NCI-H510A (cell line): ENCODE results near the gene LRG1.
"Not testable (repeated sequence)": the region's sequence is repeated elsewhere in the genome, so short reads cannot be mapped to it uniquely, and the experiment has no call there.

ENCODE experiments used
- DNase-seq: peaks from one replicate; lab custom pipeline; 2025; lab: John Stamatoyannopoulos, UW

LRG1 gene

DNA sequence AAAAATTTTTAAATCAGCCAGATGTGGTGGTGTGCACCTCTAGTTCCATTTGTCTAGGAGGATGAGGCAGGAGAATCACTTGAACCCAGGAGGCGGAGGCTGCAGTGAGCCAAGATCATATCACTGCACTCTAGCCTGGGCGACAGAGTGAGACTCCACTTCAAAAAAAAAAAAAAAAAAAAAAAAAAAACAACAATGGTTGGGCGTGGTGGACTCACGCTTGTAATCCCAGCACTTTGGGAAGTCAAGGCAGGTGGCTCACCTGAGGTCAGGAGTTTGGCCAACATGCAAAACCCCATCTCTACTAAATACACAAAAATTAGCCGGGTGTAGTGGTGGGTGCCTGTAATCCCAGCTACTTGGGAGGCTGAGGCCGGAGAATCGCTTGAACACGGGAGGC is 12.5 kb downstream of the LRG1 start:
- DNase-seq, result not testable (repeated sequence)

DNA sequence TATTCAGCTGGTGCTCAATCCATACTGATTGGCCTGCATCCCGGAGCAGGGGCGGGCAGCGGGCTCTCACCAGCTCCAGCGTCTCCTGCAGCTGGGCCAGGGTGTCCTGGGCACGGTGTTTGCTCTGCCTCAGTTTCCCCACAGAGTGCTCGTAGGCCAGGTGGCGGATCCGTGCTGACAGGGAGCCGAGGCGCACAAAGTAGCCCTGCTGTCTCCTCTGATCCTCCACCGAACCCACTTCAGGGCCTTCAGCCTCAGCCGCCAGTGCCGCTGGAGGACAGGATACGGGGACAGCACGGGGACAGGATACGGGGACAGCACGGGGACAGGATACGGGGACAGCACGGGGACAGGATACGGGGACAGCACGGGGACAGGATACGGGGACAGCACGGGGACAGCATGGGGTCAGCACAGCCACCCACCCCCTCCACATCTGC is 14.3 kb downstream of the LRG1 start:
- no peak for DNase-seq

GRCh38 chr19:4524808-4525562 is 14.9 kb downstream of the LRG1 start:
- no peak for DNase-seq

GRCh38 chr19:4523306-4524110 is 16.3 kb downstream of the LRG1 start:
- no peak for DNase-seq

DNA sequence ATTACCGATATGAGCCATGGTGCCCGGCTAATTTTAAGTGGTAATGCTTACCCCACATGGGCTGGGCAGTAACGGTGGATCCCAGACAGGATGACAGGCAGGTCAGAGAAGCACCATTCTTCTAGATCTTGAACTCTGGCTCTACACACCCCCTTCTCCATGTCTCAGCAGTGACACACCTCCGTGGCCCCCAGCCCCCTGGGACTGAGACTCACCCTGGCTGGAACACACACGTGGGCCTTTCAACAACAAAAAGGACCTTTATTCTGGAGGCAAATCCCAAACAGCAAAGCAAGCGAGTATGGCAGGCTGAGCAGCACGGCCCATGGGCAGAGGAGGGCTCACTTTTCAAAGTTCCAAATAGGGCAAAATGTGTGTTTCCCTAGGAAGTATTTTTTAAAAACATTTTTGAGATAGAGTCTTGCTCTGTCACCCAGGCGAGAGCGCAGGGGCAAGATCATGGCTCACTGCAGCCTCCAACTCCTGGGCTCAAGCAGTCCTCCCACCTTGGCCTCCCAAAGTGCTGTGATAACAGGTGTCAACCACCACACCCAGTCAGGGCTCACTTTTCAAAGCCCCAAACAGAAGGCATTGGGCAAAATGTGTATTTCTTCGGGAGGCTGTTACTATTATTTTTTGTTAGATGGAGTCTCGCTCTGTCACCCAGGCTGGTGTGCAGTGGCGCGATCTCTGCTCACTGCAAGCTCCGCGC is 17.4 kb downstream of the LRG1 start:
- no peak for DNase-seq

DNA sequence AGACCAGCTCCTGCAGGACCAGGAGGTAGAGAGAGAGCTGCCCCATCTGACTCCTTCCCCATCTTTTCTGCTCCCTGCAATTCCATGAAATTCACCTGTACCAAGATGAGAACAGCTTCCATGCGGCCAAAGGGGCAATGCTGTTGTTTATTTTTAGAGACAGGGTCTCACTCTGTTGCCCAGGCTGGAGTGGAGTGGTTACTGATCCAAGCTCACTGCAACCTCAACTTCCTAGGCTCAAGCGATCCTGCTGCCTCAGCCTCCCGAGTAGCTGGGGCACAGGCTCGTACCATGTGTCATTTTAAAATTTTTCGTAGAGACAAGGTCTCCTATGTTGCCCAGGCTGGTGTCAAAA is 18.0 kb downstream of the LRG1 start:
- no peak for DNase-seq

DNA sequence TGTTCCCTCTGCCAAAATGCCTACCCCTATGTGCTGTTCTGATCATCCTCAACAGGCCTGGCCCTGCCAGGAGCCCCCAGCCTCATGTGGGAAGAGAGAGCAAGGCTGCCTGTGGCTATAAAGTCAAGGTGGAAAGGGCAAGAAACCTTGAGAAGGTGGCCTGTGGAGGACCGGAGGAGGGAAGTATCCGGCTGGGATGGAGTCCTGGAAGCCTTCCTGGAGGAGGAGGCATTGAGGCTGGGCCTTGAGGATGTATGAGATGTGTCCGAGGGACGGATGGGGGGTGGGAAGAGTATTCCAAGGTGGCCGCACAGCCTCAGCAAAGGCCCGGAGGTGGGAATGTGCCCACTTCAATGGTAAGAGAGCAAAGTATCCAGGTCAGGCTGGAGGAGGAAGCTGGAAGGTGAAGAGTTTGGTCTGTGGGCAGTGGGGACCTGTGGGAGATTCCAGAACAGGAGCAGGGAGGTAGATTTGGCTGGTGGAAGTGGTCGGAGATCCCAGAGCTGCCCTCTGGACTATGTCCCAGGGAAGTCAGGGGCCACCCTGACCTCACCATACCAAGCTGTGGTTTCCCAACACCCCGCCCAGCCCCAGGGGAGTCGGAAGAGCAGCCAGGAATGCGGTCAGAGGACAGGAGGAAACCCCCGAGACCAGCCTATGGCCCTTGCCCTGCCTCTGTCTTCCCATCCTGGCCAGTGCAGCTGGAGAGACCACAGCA is 18.5 kb downstream of the LRG1 start:
- DNase-seq, result no peak

DNA sequence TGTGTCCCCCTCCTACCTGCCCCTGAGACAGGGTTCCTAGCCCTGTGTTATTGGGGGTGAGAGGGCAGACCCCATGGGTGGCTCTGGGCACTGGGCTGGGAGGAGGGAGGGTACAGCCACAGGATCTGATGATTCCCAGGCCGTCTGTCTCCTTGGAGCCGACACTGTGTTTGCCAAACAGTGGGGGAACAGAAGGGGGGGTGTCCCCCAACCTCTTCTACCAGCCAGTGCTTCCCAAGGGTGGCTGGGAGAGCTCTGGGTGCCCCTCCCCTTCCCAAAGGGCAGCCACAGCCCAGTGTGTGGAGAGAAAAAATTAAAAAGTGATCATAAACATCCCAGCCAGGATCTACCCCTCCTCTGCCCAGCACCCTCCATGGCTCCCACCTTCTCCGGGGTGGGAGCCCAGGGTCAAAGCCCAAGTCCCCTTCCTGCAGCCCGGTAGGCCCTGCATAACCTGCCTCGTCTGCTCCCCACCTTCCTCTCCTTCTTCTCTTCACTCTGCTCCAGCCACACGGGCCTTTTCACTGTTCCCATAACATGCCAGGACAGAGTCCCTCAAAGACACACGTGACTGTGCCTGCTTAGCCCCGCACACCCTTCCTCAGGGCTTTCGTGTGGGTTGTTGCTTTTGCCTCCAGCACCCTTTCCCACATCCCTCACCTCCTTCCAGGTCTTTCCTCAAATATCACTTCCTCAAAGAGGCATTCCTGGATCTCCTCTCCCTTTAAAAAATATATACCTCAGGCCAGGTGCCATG is 20.1 kb downstream of the LRG1 start:
- no peak for DNase-seq

DNA sequence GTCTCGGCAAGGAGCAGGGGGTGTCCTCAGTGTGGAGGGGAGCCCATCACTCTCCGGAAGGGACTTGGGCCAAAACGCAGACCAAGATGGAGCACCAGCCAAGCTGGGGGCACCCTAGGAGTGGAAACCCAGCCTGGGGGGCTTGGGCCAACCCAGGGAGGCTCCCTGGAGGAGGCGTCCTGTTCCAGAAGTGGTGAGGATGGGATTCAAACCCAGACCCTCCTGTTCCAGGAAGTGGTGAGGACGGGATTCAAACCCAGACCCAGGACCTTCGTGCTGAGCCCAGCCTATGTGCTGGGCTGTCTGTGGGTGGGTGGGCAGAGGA is 20.7 kb downstream of the LRG1 start:
- DNase-seq, result no peak

- no peak for DNase-seq
Measured at GRCh38 chr19:4518345-4519171, 21.3 kb downstream of the LRG1 start, which contains the start of gene PLIN4. Gene PLIN4 (minus strand): TSS chr19:4518486. CDS start chr19:4518272, 214 bp downstream.

DNA sequence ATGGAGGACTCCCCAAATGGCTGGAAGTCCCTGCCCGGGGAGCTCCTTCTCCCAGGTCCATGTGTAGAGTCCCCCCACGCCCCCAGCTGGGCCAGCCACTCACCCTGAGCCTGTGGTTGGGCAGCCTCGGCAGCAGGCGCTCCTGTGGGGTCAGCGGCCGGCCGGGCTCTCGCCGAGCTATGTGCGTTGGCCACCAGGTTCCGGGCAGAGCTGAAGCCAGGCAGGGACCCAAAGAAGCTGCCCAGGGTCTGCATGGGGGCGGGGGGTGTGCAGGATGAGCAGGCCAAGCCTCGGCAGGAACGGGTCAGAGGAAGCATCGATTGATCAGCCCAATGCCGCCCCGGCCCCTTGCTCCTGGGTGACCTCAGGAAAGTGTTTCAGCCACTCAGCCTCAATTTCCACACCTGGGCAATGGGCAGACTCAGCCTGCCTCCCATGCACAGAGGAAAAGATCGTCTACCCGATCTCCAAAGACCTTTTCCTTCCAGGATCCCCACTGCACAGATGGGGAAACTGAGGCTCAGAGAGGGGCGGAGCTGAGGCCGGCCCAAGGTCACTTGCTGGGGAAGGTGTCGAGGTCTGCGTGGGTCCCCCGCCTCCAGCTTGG is 22.3 kb downstream of the LRG1 start:
- no peak for DNase-seq

DNA sequence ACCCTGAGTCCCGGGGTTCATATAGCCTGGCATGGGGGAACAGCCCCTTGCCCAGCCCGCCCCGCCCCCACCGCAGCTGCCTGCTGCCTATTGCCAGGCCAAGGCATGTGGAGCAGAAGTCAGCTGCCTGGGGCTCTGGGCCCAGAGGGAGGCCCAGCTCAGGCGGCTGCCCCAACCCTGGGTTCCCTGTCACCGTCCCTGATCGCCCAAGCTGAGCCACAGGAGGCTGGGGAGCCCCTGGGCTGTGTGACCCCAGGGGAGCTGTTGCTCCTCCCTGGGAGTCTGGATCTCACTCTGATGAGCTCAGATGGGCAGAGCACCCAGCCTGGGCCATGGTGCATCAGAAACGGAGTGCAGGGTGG is 22.9 kb downstream of the LRG1 start:
- no peak for DNase-seq

- no peak for DNase-seq
Measured at GRCh38 chr19:4516199-4516938, 23.5 kb downstream of the LRG1 start.

DNA sequence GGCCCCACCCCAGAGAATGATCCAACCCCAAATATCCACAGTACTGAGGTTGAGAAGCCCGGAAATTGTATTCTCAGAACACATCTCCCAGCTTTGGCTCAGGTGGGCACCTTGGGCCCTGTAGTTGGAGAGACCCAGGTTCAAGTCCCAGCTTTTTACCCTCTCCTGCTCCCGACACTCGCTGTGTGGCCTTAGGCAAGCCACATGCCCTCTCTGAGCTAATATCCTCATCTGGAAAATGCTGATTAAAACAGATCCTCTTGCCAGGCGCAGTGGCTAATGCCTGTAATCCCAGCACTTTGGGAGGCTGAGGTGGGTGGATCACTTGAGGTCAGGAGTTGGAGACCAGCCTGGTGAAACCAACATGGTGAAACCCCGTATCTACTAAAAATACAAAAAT is 24.1 kb downstream of the LRG1 start:
- no peak for DNase-seq

DNA sequence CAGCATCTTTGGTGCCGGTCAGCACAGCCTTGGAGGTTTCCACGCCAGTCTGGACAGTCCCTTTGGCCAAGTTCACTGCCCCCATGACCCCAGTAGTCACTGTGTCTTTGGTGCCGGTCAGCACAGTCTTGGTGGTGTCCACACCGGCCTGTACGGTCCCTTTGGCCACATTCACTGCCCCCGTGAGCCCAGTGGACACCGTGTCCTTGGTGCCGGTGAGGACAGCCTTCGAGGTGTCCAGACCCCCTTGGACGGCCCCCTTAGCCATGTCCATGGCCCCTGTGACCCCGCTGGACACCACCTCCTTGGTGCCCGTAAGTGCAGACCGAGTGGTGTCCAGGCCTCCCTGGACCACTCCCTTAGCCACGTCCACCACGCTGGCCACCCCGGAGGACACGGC is 26.6 kb downstream of the LRG1 start:
- no peak for DNase-seq

DNA sequence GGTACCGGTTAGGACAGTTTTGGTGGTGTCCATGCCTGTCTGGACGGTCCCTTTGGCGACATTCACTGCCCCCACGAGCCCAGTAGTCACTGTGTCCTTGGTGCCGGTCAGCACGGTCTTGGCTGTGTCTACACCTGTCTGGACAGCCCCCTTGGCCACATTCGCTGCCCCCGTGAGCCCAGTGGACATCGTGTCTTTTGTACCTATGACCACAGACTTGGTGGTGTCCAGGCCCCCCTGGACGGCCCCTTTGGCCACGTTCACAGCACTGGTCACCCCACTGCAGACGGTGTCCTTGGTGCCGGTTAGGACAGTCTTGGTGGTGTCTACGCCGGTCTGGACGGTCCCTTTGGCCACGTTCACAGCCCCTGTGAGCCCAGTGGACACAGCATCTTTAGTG is 27.8 kb downstream of the LRG1 start:
- DNase-seq, result no peak

DNA sequence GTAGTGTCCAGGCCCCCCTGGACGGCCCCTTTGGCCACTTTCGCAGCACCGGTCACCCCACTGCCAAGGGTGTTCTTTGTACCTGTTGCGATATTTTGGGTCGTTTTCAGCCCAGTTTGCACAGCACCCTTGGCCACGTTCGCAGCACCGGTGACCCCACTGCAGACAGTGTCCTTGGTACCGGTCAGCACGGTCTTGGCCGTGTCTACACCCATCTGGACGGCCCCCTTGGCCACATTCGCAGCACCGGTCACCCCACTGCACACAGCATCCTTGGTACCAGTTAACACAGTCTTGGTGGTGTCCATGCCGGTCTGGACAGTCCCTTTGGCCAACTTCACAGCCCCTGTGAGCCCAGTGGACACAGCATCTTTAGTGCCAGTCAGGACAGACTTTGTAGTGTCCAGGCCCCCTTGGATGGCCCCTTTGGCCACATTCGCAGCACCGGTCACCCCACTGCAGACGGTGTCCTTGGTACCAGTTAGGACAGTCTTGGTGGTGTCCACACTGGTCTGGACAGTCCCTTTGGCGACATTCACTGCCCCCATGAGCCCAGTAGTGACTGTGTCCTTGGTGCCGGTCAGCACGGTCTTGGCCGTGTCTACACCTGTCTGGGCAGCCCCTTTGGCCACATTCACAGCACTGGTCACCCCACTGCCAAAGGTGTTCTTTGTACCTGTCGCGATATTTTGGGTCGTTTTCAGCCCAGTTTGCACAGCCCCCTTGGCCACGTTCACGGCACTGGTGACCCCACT is 28.4 kb downstream of the LRG1 start:
- no peak for DNase-seq

- no peak for DNase-seq
Measured at GRCh38 chr19:4510435-4511255, 29.2 kb downstream of the LRG1 start.
